DND-41 (cell line): ENCODE data around the gene ABCF3.

ENCODE experiments used
- EZH2 ChIP-seq: IDR thresholded peaks from 3 replicates; pipeline ENCODE4 v1.6.1; 2012; ENCODE audit warnings: borderline replicate concordance, low read depth, mild to moderate bottlenecking, moderate library complexity, low read length, inconsistent platforms; ENCODE audit not compliant: severe bottlenecking
- TF ChIP-seq, protein P1 (sequence below): IDR thresholded peaks from 2 replicates; pipeline ENCODE4 v1.5.1; 2012; ENCODE audit warnings: borderline replicate concordance, low read length, moderate library complexity, mild to moderate bottlenecking; ENCODE audit not compliant: poor library complexity, severe bottlenecking; ENCODE audit errors: extremely low read depth

DNA sequence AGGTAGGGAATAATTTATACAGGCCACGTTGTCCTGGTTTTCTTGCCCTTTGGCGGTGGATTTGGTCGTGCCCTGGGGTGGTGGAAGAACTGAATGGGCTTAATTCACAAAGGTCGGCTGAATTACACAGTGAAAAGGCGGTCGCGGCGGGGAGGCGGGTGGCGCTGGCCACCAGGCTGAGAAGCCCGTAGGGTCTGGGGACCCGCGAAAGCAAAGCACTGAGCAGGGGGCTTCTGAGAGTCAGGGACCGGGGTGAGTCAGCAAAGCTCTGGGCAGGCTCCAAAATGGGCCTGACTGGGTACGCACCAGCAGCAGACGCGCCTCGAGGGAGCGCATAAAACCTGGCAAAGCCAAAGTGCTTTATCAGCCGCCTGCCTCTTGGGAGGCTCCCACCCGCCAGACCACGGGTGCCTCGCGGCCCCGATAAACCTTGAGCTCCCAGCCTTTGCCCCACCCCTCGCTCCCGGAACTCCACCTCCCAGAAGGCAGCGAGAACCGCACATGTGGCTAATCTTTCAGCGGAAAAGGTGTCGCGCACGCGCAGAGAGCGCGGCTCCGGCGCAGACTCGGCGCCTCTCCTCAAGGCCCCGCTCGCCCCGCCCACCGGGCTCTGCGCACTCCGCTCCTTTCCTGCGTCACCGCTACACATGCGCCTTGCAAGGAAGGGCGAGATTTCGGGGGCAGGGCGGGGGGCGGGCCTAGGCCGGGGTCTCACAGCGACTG is 377 bp upstream of the ABCF3 start:
- TF ChIP-seq, protein P1, sequence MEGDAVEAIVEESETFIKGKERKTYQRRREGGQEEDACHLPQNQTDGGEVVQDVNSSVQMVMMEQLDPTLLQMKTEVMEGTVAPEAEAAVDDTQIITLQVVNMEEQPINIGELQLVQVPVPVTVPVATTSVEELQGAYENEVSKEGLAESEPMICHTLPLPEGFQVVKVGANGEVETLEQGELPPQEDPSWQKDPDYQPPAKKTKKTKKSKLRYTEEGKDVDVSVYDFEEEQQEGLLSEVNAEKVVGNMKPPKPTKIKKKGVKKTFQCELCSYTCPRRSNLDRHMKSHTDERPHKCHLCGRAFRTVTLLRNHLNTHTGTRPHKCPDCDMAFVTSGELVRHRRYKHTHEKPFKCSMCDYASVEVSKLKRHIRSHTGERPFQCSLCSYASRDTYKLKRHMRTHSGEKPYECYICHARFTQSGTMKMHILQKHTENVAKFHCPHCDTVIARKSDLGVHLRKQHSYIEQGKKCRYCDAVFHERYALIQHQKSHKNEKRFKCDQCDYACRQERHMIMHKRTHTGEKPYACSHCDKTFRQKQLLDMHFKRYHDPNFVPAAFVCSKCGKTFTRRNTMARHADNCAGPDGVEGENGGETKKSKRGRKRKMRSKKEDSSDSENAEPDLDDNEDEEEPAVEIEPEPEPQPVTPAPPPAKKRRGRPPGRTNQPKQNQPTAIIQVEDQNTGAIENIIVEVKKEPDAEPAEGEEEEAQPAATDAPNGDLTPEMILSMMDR, result no peak
- TF ChIP-seq EZH2, result no peak
